HG03159 (cell line): ENCODE results near the gene PDP2.

Experiments used
- ATAC-seq: cut with Tn5 transposase; IDR thresholded peaks from one replicate; pipeline ENCODE4 v1.9.1; 2021; ENCODE audit warnings: mild to moderate bottlenecking, moderate library complexity; ENCODE audit not compliant: unreplicated experiment

The PDP2 gene

GRCh38 chr16:66901626-66902025, 21.3 kb downstream of the PDP2 start:
- no peak for ATAC-seq

- ATAC-seq, result no peak
These were observed 22.6 kb downstream of the PDP2 start for GRCh38 chr16:66902648-66903543.

GRCh38 chr16:66903544-66904427, 23.5 kb downstream of the PDP2 start:
- ATAC-seq, result no peak

- ATAC-seq, result no peak
These were observed 24.1 kb downstream of the PDP2 start for GRCh38 chr16:66904428-66904845.

- no peak for ATAC-seq
These were observed 24.7 kb downstream of the PDP2 start for GRCh38 chr16:66904846-66905632.

DNA sequence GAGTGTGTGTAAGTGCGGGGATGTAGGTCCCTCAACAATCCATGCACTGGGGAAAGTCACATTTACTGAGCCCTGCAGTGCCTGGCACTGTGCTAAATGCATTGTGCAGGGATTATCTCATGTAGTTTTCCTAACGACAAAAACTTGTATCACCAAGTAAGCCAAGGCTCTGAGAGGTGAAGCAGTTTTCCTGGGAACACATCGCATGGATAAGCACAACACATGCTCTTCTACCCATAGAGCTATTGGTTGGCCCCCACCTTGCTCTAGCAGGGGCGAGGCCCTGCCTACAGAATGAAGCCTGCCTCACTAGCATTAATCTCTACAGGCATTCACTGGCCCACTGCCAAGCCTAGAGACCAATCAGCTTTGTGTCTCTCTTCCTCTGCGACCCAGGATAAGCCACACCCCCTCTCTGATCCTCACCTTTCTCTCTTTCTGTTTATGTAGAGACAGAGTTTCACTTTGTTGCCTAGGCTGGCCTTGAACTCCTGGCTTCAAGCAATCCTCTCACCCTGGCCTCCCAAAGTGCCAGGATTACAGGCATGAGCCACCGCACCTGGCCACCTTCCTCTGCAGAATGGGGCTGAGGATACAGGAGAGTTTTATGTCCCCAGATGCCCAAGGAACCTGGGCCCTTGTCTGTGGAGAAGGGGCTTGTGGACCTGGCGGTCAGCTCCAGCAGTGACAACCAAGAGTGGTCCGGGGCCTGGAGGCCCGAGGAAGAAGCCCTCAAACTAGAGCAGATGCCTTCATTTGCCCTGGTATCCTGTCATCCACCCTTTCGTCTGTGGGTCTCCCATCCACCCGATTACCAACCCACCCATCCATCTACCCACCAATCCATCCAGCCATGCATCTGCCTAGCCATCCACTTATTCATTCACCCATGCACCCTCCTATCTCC, 25.6 kb downstream of the PDP2 start:
- ATAC-seq, result no peak

GRCh38 chr16:66906916-66907836, 26.9 kb downstream of the PDP2 start:
- ATAC-seq, result no peak

GRCh38 chr16:66908116-66908515, 27.8 kb downstream of the PDP2 start:
- no peak for ATAC-seq

GRCh38 chr16:66908762-66909559, 28.6 kb downstream of the PDP2 start:
- ATAC-seq, result no peak

DNA sequence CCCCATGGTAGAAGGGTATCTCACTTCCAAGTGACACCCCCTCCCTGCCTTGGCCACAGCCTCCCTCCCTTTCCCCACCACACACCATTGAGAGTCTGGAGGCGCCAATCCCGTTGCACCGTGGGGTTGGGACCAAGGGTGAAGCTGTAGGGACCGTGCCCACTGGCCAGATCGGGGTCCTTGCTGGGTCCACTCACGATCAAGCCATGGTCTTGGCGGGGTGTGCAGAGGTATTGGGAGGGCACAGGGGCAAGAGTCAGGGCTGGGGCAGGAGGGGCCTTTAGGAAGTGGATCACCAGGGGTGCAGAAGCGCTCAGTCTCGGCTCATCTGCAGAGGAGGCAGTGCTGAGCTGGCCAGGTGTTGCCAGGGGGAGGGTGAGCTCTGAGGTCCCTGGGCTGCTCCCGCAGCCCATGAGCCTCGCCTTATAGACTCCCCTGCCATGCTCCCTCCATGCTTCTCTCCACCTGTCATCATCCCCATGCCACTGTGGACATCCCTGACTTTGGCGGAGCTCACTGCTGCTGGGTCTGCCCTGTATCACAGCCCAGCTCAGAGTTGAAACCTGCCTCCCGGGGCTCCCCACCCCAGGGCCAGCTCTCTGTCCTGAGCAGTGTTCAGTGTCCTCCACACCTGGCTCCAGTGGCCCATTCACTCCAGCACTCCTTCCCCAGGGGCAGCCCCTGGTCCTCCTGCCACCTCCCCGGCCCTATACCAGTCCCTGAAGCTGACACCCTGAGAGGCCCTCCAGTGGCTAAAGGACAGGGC, 30.0 kb downstream of the PDP2 start:
- no peak for ATAC-seq

DNA sequence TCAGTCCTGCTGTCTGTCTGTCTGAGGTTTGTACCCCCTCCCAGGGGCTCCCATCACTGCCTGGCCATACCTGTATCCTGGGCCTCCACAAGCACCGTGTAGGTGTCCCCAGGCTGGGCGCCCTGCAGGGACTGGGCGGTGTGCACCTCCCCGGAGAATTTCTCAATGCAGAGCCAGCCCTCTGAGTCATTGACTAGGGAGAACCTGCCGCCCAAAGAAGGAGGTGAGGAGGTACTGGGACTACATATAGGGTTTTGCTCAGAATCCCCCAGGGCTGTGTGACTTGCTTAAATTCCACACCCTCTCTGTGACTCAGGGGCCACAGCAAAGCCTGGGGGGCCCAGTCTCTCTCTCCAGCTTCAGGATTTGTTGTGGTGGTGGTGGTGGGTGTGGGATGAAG, 30.8 kb downstream of the PDP2 start:
- no peak for ATAC-seq

DNA sequence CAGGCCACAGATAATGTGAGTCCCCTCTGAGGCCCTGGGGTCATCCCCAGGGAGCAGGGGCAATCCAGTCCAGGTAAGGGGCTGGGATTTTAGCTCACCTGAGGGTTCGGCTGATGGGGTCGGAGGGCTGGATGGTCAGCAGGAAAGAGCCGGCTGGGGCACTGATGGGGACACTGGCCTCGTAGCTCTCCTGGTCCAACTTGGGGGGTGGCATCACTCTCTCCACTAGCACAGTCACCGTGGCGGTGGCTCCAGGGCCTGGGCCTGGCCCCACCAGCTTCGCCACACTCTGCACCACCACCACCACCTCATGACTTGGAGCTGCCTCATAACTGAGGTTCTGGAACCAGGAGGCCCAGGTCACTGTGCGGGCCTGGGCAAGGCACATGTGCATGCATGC, 31.5 kb downstream of the PDP2 start:
- no peak for ATAC-seq

- no peak for ATAC-seq
These were observed 32.8 kb downstream of the PDP2 start for GRCh38 chr16:66913081-66913480.

DNA sequence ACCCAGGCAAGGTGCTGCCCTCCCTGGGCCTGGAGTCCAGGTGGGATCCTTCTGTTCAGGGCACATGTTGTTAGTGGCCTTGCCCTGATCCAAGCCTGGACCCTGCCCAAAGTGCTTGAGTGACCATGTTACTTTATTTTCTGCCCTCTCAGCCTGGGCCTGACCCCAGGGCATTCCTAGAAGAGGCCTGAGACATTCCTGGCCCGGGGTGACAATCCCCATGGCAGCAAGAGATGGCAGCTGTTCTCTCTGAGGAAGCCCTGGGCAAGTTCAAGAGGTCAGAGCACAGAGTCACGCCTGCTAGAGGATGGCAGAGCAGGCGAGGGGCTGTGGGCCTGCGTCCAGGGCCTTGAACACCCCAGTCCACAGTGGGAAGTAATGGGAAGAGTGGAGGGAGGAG, 33.4 kb downstream of the PDP2 start:
- no peak for ATAC-seq

- no peak for ATAC-seq
These were observed 34.2 kb downstream of the PDP2 start for GRCh38 chr16:66914541-66914940.

DNA sequence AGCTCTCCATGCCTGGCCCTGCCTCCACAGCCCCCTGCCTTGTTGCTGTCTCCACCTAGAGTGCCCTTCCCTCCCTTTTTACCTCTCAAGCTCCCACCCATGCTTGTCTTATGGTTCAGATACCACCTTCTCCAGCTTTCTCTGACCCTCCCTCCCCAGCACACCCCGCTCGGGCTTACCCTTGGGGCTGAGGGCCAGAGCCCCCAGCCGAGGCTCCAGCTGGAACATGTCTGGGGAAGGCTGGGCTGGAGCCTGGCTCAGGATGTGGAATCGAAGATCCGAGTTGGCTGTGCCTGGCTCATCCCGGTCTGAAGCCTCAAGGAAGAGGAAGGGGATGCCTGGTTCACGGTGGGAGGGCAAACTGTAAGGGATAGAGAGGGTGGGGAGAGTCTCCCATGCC, 34.7 kb downstream of the PDP2 start:
- ATAC-seq, result no peak

- no peak for ATAC-seq
These were observed 36.2 kb downstream of the PDP2 start for GRCh38 chr16:66916518-66916917.
